NCI-H526 treated with DMSO at 0.1 percent for 48 hours (cell line): Measurements from ENCODE around the gene EVL.

ENCODE experiments used
- DNase-seq: peaks from one replicate; lab custom pipeline; 2025; lab: John Stamatoyannopoulos, UW

The EVL gene

GRCh38 chr14:100084591-100084990 is 19.4 kb downstream of the EVL start:
- no peak for DNase-seq

- DNase-seq = no peak
These were observed 20.2 kb downstream of the EVL start for GRCh38 chr14:100085462-100085861.

- DNase-seq = no peak
These were observed 21.1 kb downstream of the EVL start for GRCh38 chr14:100086361-100086760.

DNA sequence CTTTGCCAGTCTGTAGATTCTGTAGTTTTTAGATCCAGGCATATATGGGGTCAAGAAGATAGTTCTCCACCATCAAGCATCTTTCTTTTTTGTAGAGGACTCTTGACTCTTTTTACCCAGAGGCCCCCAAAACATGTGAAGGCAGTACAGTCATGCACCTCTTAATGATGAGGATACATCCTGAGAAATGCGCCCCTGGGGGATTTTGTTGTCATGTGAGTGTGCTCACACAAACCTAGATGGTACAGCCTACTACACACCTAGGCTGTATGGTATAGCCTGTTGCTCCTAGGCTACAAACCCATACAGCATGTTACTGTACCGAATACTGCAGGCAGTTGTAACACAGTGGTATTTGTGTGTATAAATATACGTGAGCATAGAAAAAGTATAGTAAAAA is 23.0 kb downstream of the EVL start:
- no peak for DNase-seq

DNA sequence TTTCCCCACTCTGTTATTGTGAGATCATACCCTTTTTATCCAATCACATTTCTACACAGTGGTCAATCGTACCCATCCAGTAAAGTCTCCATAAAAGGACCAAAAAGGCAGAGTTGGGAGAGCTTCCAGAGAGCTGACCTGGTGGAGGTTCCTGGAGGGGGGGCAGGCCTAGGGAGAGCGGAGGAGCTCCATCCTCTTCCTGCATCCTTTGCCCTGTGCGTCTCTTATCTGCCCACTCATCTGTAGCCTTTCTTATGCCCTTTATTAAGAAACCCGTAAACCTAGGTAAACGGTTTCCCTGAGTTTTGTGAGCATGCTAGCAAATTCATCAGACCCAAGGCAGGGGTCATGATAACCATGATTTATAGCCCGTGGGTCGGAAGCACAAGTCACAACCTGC is 26.2 kb downstream of the EVL start:
- no peak for DNase-seq

- no peak for DNase-seq
These were observed 27.6 kb downstream of the EVL start for GRCh38 chr14:100092832-100093231.

DNA sequence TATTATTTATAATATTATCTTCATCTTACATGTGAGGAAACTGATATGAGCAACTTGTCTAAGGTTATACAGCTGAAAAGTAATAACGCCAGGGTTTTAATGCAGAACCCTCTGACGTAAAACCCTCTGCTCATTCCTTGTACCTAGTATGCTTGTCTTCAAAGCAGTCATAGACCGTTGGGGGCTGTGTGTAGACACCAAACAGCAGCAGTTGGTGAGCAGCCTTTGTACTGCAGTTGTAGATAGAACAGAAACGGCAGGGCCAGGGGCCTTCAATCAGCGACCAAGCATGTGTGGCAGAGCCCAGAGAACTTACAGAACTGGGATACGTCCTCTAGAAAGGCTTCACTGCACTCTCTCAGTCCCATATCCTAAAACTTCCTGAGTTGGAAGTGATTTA is 28.1 kb downstream of the EVL start:
- DNase-seq = no peak

DNA sequence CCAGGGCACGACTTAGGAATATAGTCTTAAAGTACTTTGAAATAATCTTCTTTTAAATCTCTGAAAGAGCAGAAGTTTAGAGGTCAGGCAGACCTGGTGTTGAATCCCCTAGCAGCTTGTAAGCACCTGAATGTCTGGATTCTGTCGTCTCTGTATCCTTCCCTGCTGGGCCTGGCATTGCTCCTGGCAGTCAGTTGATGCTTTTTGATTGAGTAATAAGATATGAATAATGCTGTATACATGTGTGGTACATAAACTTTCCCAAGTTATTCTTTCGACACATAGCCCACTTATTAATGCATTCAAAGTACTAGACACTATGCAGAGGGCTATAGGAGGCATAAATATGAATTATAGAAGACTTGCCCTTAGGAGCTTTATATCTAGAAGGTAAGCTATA is 31.4 kb downstream of the EVL start:
- DNase-seq = no peak

- DNase-seq = no peak
These were observed 32.9 kb downstream of the EVL start for GRCh38 chr14:100098171-100098570.

DNA sequence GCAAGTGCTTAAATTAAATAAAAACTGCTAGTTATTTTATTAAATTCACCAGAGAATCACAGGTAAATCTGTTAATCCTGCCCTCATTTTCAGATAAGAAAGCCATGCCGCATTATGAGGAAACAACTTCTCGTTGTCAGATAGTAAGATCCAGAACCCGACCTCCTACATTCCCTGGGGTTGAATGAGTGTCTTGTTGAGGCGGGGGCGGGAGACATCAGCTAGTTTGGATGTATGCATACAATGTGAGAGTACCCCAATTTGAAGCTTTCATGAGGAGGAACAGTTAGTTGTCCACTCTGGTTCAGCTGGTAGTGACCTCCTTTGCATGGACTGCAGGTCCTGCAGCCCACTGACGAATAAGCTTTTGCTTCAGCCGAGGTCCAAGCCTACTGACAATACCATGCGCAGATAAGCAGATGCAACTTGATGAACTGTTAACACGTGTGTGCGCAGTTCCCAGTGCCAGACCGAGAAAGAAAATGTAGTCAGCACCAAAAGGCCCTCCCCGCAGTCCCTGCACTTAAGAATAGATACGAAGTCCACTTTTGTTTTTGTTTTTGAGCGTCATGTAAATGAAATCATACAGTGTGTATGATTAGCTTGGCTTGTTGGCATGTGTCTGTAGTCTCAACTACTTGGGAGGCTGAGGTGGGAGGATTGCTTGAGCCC is 34.9 kb downstream of the EVL start:
- no peak for DNase-seq

DNA sequence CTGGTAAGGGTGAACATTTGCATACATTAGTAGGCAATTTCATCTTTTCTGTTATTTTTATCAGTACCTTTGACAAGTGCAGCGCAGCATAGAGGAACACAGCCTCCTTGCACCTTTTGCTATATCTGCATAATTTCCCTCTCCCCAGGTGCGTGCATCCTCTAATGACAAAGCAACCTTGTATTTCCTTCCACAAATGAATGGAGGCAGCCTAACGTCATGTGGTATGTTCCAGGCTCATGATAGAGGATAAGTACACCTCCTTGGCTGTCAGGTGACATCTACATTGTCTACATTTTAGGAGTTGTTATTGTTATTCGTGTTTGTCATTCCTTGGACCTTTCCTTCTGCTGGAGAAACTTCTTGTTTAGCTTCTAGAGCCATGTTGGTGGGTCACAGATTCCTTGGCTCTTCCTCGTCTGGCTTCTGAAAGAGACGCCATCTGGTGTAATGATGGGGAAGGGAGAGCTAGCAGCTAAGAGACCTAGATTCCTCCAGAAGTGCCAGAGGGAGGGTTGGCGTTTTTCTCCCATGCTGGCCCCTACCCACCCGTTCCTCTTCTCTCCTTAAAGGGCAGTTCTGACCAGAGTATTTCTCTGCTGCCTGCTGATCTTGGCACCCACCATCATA is 37.0 kb downstream of the EVL start:
- DNase-seq = no peak

DNA sequence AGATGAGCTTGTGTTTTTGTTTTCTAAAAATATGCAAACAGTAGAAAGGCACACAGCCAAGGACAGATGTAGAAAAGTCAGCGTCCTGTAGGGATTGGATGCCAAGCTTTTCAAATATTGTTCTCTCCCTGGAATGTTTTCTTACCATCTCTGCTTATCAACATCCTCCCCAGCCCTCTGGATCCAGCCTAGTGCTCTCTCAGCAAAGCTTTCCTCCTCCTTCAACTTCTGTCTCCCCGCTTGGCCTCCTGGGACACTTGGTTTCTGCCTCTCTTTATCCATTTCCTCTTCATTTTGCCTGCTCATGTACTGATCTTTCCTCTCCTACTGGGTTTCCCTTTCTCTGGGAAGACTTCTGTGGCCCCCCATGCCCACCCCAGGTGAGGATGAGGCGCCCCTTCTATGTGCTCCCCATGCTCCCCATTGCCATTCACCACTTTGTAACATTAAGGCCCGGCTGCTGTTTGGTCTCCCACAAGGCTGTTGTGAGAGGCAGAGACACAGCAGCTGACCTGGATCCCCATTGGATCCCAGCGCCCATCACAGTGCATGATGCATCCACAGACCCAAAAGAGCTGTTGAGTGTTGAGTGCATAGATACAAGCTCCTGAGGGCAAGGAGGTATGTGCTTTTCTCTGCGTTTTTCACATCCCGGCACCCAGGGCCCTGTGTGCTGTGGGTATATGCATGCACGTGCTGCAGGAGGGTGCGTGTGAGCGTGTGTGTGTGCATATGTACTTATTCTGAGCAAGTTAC is 38.2 kb downstream of the EVL start:
- no peak for DNase-seq

DNA sequence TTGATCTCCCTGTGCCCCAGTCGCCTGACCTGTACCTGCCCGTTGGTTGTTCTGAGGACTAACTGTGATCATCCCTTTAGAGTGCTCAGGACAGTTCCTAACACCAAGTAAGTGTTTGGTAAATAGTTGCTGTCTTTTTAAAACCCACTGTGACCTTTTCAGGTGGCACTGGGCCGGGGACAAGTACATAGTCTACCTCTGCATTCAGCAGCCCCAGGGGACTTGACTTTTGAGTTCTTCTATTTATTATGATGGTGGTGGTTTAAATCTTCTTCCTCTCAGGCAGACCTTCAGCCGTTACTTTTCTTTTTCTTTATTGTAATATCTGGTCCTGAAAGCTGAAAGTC is 38.8 kb downstream of the EVL start:
- no peak for DNase-seq

GRCh38 chr14:100104523-100105300 is 39.5 kb downstream of the EVL start:
- DNase-seq = no peak

- no peak for DNase-seq
These were observed 40.3 kb downstream of the EVL start for GRCh38 chr14:100105357-100106169.

DNA sequence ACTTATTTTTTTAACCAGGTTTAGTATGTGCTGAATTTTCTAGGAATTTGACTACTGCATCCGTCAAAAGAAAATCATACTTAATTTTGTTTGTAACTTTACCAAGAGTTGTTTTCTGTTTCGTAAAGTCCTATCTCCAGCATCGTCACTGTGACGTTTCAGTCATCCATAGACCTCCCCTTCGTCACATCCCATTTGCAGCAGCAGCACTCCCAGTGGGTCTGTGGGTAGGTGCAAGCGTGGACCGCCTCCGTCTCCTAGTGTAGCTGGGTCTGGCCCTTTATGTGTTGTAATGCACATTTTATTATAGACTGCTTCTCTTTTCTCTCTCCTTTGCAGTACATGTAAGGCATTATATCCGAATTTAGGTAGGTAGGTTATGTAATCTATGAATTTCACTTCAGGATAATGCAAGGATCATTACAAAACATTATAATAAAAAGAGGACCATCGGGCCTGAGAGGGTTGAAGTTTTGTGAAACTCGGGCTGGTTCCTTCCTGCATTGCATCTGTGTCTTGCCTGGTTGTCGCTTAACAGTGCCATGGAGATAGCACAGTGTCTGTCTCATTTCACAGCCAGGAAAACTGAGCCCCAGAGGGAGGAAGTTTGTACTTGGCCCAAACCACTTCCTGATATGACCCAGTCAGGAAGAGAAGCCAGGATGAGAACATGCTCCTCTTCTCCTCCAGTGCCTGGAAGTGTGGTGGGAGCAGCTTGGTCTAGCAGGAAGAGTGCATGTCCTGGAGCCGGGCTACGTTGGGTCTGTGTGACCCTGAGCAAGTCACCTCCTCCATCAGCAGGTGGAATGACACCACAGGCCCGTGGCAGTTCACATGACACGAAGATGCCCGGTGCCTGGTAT is 41.3 kb downstream of the EVL start:
- no peak for DNase-seq

GRCh38 chr14:100107236-100107635 is 42.0 kb downstream of the EVL start:
- DNase-seq = no peak

DNA sequence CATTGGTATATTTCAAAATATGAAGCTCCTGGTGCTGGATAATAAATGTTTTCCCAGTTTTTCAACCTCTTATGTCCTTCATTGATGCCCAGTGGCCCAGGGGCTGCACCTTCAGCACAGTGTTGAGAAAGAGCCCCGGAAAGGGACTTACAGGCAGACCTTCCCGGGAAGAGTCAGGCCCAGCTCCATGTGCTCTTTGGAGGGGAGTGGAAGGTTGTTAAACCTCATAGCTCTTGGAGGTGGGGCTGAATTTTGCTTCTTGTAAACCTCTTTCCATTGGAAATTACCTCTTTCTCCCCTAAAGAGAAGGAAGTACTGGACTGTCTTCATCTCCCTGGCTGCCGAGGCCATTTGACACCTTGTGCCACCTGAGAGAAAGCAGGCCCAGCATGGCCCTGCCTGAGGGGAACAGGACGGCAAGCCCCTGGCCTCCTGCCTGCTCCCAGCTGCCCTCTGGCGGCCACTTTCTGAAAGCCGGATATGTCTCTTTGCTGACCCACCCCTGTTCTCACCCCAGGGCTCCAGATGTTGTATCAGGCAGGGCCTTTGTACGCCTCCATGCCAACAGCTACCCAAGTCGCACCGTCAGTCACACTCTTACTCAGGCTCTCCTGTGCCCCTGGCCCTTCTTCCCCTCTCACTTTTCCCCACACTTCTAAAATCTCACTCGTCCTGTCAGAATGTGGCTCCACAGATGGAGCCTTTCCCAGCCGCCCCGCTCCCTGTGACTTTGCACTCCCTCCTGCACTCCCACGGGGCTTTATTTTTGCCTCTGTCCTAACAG is 43.0 kb downstream of the EVL start:
- DNase-seq = peak; percentile 36

DNA sequence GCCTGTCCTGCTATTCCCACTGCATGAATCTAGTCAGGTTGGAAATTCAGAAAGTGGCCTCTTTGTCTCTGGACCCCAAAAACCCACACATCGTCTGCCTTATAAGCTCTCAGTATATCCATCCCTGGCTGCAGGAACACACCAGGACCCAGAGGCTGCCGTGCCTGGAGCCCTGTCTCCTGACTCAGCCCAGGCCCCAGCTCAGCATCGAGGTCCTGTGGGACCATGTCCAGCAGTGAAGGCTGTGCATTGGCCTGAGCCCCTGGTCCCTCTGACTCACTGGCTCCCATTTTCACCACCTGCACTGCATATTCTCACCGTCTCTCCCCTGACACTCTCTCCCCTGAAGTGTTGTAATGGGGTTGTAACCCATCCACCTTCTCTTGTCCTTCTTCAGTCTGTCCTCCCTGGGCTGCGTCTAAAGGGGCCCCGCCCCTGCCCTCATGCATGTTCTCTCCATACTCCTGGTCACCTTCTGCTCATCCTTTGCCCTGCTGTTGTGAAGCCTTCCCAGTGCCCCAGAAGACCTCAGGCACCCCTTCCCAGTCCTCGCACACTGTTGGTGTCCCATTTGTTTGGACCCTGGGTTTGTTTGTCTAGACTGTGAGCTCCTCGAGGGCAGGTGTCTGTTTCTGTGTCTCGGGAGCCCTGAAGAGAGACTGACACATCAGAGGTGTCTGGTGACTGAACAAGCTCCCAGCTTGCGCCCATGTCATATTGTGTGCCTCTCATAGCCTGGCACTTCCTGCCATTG is 43.8 kb downstream of the EVL start:
- DNase-seq = no peak
